ENCODE data around the gene GMFB.

GMFB gene

DNA sequence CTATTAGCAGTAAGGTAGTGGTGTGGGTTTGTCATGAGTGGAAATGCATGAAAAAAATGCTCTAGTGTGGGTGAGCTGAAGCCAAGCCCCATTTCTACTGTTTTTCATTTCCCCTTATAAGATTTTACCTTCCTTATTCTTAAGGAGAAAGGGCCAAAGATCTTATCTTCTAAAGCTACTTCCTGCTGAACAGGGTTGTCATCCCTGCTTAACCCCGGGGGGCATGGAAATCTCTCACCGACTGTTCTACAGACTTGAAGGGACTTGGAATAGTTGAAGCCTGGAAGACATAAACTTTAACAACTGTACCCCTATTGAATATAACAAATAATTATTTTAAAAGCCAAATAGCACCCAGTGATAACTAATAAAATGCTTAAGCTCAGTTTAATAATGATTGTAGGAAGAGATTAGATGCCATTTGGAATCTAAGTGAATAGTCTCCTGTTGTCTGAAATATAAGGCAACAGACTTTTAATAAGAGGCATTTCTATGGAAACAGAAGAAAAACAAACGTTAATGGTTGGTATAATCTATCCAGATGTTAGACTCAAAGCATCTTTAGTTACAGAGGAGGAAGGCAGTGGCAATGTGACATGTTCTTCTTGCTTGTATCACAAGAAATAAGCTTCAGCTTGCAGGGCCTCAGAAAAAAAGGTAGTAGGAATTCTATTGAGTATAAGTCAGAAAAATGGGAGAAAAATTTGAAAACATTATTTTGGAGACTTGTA lies 1.8 kb upstream of the GMFB start:
- DNase-seq (ENCODE audit: low read depth), result no peak

DNA sequence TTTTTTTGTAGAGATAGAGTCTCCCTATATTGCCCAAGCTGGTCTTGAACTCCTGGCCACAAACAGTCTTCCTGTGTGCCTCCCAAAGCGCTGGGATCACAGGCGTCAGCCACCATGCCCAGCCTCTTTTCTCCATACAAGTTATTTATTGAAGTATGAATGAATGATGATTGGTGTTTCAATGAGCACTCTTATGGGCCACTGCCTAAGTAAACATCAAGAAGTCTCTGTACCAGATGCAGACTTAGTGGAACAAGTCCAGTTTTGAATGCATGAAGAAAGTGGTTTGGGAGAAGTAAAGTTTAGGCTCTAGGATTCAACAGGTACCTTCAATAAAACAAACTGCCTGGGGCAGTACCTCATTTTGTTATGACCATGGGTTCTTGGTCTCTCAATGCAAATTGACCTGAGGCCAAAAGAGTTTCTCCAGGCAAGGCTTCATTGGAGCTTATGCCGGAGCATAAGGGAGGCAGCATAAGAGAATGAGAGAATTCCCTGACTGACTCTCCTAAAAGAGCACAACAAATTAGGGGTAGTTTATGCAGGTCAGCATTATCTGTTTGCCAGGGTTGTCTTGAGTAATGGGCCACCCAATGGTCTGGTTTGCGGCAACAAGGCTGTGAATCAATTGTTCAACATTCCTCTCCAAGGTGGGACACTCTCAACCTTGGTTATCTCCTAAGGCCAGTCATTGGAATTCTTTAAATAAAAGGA lies 1.1 kb upstream of the GMFB start:
- no peak for DNase-seq (ENCODE audit: low read depth)

GRCh38 chr14:54489318-54489683 lies 521 bp upstream of the GMFB start:
- no peak for DNase-seq (ENCODE audit: low read depth)

GRCh38 chr14:54488318-54488645 lies 498 bp downstream of the GMFB start:
- no peak for DNase-seq (ENCODE audit: low read depth)

- DNase-seq (ENCODE audit: low read depth), result no peak
These were observed 1.0 kb downstream of the GMFB start for GRCh38 chr14:54487771-54488170.

- DNase-seq (ENCODE audit: low read depth), result no peak
These were observed 2.1 kb downstream of the GMFB start for GRCh38 chr14:54486685-54487084.

- no peak for DNase-seq (ENCODE audit: low read depth)
These were observed 4.9 kb downstream of the GMFB start for GRCh38 chr14:54483846-54484245.

DNA sequence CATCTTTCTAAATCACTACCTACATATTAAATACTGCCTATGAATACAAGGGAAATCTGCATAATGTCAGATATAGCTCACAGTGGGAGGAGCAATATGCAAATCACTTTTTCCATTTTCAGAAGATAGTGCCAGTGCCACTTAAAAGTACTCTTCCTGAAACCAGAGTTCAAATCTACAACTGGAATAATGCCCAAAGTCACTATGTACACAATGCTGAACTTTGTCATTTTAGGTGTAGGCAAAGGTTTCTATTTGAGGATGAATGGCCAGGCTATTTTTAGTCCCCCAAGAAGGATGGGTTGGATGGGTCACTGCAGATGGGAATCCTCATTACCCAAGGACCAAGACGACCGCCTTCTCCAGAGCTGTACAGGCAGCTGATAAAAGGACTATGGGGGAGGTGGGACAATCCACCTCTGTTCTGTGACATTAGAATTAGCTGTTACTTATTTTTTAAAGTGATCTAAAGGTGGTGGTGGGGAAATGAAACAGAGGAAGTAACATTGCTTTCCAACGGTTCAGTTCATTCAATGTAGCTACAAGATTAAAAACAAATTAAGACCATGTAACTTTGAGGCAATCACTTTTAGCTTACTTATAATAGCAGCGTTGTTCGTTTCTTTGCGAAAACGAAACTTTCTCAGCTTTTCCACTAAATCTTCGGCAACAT lies 5.6 kb downstream of the GMFB start:
- DNase-seq (ENCODE audit: low read depth), result no peak

DNA sequence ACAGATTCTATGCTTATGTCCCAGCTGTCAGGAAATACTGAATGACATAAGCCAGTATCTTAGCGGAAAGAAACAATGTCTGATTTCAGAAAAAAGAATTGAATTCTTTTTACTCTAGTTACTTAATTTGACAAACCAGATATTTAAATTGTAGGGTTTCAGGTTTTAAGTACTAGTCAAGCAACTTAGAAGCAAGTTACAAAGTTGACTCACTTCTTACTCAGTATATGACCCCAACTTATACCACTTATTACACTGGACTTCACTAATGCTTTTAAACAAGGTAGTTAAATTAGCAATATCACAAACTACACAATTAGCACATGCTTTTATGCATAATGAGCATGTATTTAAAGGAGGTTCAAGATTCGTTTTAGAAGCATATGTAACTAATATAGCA lies 7.1 kb downstream of the GMFB start:
- no peak for DNase-seq (ENCODE audit: low read depth)

GRCh38 chr14:54480830-54481562 lies 7.8 kb downstream of the GMFB start:
- DNase-seq (ENCODE audit: low read depth), result no peak

GRCh38 chr14:54478636-54479215 lies 10.1 kb downstream of the GMFB start:
- no peak for DNase-seq (ENCODE audit: low read depth)

DNA sequence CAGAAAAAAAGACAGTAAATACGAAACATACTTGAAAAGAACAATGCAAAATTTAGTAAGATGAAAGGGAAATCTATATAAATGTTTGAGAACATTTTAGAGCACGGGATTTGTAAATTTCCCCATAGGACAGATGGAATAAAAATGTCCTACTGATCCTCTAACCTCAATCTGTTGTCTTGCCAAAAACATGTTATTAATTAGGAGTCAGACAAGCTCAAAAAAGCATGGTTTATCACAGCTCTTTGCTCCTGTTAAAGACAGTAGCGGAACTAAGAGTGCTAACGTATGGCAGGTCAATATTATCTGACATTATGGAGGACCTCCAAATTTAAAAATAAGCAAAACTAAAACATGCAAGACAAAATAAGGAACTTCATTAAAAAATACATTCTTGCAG lies 12.9 kb downstream of the GMFB start:
- DNase-seq (ENCODE audit: low read depth), result no peak

- no peak for DNase-seq (ENCODE audit: low read depth)
These were observed 13.4 kb downstream of the GMFB start for GRCh38 chr14:54475187-54475899.

DNA sequence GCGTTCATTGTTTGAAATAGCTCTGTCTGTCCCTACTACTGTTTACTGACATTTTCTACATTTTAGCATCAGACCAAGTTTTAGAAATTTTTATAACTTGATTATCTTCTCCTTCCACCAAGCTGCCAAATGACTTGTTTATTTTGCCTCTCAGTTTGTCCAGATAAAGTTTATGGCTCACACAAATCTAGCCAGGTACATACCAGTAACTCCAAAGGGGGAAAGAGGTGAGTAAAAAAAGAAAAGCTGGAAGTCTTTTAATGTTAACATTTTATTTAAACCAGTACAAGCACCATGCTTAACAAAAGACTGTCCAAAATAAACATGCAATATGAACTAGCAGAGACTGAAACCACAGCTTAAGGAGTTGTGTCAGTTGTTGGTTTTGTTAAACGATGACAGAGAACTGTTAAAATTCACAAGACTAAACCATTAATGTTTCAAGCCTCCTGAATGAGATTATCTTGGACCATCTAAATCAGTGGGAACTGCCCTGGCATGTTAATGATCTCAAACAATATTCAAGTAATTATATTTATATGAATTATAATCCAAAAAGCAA lies 14.5 kb downstream of the GMFB start:
- DNase-seq (ENCODE audit: low read depth), result no peak

DNA sequence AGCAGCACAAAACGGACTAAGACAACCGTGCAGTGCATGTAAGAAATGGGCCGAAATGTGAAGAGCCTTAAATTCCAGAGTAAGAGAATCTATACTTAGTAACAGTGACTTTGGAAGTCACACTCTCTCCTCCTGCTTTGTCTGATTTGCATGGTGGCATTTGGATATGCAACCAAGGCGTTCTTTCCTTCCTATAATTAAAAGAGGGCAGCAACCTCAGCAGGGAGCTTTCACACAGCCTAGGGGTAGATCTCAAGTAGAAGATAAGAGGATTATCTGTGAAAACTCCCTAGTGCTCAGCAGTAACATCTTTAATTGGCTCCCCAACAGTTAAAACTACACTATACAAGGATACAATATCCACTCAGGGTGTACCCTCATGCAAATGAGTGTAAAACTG lies 16.5 kb downstream of the GMFB start:
- no peak for DNase-seq (ENCODE audit: low read depth)

- no peak for DNase-seq (ENCODE audit: low read depth)
These were observed 17.1 kb downstream of the GMFB start for GRCh38 chr14:54471641-54472040.

DNA sequence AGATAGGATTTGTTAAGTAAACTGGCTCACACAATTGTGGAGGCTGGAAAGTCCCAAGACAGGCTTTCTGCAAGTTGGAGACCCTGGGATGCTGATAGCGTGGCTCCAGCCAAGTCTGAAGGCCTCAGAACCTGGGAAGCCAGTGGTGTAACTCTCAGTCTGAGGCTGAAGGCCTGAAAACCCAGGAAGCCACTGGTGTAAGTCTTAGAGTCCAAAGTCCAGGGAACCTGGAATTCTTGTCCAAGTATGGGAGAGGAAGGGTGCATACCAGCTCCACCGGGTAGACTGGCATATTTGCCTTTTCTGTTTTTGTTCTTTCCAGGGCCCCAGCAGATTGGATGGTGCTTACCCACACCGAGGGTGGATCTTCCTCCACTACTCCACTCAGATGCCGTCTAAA lies 18.1 kb downstream of the GMFB start:
- DNase-seq (ENCODE audit: low read depth), result no peak

GRCh38 chr14:54467280-54467679 lies 21.5 kb downstream of the GMFB start:
- no peak for DNase-seq (ENCODE audit: low read depth)

GRCh38 chr14:54465654-54466053 lies 23.1 kb downstream of the GMFB start:
- DNase-seq (ENCODE audit: low read depth), result no peak

GRCh38 chr14:54462048-54462447 lies 26.7 kb downstream of the GMFB start:
- DNase-seq (ENCODE audit: low read depth), result no peak

- DNase-seq (ENCODE audit: low read depth), result no peak
These were observed 29.7 kb downstream of the GMFB start for GRCh38 chr14:54459106-54459505.

All from non-pigmented ciliary epithelial cell (primary cell).